DMS53 (cell line): ENCODE data around the gene KCNV2.
A peak's percentile ranks its signal among the peaks of the same experiment; 100 is the strongest.
"Not testable (repeated sequence)": the region's sequence is repeated elsewhere in the genome, so short reads cannot be mapped to it uniquely, and the experiment has no call there.

Experiments used
- DNase-seq: peaks from one replicate; lab custom pipeline; 2025; lab: John Stamatoyannopoulos, UW

KCNV2 gene

DNA sequence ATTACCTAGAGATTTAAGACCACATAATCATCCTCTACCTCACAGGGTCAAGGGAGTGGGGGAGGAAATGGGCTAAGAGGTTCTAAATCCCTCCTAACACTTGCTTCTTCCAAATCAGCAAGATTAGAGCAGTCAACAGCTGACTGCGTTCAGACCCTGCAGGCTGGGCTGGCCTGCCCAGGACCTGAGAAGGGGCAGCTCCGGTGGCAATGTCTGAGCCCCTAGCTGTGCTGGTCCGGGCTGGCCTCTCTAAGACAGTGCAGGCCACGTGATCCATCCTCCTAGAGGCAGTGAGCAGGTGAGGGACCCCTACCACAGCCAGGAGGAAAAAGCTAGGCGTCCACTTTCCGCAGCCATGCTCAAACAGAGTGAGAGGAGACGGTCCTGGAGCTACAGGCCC is at the start of gene KCNV2:
TSS of gene KCNV2 (plus strand) at position 126 of the 400 bp plus-strand sequence. CDS start at position 356, 230 bp downstream.
- DNase-seq: no peak

DNA sequence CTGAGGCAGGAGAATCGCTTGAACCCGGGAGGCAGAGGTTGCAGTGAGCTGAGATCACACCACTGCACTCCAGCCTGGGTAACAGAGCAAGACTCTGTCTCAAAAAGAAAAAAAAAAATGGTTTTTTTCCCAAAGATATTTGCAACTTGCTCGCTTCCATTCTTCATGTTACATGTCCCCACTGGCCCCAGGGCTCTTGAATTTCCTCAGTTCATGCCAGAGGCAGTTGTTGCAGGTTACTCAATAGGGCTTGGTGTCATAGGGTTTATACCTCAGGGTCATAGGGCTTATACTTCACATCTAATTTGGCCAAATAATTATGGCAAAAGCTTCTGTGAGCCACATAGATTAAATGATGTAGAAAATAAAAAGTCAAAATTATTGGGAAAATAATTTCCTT is 44.1 kb upstream of the KCNV2 start:
- no peak for DNase-seq

DNA sequence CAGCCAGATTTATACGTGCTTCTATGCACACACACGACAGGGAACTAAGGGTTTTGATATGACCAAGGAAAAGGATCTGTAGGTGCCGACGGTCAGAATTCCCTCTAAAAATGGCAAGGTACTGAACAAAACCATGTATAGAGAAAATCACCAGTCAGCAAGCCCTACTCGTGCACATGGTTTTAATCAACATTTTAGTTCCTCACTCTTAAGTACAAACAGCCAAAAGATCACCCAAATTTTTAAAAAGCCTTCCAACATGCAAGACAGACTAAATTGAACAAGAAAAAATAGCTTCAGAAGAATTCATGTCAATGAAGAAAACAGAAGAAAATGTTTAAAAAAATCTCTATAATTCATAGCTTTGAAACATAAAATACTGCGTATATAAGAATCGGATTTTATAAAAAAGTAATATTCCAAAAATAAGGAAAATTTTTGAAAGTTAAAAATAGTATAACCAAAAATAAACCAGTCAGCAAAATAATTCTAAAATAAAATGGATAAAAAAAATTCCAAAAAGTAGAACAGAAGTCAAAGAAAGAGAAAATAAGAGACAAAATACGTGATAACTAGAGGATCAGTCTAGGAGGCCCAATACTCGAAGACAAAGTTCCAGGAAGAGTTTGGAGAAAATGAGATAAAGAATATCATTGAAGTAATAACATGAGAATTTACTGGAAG is 43.0 kb upstream of the KCNV2 start:
- DNase-seq: no peak

DNA sequence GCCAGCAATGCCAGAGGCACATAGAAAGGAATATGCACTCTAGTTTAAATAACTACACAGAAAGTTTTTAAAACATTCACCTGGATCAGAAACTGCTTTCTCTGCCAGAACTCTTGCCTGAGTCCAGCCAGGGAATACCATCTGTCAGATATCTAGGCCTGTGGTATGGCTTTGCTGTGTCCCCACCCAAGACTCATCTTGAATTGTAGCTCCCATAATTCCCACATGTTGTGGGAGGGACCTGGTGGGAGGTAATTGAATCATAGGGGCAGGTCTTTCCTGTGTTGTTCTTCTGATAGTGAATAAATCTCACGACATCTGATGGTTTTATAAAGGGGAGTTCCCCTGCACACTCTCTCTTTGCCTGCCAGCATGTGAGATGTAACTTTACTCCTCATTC is 41.5 kb upstream of the KCNV2 start:
- DNase-seq: no peak

DNA sequence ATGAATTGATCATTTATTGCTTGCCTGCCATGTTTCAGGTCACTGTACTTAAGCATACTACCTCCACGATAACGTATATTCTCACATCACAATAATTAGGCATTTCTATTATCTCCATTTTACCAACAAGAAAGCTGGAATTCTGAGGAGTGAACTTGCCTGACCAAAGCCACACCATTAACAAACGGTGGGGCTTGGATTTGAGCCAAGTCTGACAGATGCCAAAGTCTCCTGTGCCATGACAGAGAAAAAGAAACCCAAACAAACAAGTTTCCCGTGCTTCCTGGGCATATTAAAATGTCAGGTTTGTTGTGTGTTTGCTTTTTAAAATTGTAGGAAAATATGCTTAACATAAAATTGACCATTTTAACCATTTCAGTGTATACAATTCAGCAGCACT is 40.8 kb upstream of the KCNV2 start:
- peak; percentile 14 for DNase-seq

DNA sequence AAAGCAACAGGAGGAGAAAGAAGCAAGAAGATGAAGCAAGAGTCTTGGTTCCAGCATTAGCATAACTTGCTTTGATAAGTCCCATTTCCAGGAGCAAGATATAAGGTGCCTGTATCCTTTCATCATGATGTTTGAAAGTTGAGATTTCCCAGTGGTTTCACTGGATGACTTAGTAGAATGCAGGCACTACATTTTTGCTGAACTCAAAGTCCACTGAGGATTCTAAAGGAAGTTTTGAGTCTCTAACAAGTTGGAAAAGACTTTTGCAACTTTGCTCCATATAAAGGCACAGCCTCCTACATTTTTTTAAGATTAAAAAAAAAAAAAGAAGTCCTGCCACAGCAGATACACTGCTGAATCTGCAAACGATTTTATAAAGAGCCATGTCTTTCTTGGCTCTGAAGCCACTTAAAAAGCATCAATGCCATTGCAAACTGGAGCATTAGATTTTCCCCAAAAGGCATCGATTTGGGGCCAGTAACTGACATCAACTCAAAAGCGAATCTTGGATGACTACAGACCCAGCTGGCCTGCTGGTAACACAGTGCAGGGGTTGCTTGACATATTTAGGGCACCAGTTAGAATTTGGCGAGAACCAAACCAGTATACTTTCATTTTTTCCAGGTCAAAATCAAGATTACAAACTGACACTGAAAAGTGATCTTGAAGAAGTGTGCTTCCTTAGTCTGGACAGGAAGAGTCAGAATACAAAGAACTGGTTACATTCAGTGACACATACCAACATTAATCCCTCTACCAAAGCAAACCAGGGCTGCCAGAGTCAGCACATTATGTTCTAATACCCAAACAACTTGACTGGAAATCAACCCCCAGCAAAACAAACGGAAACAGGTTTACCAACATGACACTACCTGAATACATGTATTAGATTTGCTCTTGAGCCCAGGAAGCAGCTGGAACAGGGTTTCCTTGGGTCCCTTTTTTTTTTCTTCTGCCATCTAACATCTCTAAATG is 39.1 kb upstream of the KCNV2 start:
- peak; percentile 80 for DNase-seq

DNA sequence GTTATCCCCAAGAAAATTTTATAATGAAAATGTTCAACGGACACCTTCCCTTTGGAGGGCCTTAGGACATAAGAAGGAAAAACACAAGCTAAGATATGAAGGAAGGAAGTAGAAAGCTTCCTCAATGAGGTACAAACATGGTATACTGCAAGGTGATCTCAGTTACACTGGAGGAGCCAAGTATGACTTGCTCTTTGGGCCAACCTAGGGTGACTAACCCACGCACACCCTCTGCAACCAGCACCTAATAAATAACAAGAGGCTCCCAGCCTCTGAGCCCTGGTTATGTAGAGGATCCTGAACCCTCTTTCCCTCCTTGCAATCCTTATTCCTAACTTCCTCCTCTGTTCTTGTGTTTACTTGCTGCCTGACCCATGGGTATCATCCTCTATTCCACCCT is 38.3 kb upstream of the KCNV2 start:
- DNase-seq: peak; percentile 36

DNA sequence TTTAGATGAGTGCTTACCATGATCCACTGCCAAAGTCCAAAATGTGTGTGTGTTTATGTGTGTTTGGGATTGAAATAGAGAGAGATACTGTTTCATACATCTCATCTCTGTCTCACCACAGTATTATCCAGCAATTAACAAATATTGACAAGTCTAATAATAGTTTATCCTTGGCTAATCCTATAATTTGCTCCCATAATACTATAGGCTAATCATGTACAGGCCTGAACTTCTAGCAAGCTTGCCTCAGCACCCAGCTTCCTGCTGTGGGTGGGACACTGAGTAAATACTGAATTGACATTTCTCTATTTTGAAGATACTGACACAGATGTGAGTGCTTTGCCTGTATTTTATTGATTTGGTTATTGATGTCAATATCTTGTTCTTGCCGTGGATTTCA is 35.3 kb upstream of the KCNV2 start:
- DNase-seq: no peak

DNA sequence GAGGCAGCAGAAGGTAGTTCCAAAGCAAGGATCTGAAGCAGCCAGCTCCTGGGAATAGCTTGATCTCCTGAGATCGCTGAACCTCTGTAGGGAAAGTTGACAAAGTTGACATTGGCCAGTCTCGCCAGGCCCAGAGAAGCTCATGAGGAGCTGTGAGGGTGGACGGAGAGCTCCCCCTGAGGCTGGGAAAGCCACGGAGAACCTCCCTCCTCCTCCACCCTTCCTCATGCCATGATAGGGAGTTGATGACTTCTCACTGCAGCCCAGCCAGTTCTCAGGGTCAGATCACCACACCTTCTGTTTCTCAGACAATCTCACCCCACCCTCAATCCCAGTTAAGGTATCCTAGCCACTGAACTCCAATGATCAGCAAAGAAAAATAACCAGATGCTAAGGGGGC is 30.4 kb upstream of the KCNV2 start:
- DNase-seq: no peak

DNA sequence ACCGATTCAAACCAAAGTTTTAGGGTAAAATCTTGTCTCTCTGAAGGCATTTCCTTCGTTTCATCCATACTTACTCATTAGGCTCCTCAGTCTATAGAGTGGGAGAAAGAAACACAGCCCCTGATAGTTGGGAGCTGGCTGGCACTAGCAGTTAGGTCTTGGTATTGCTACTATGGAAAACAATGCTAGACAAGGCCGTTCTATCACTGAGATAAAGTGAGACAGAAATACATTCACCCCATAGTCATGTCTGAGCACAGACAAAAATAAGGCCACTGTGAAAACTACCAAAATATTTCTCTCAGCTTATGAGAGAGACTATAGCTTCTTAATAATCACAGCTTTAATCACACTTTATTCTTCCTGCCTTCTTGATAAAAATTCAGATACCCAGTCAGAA is 28.7 kb upstream of the KCNV2 start:
- no peak for DNase-seq

DNA sequence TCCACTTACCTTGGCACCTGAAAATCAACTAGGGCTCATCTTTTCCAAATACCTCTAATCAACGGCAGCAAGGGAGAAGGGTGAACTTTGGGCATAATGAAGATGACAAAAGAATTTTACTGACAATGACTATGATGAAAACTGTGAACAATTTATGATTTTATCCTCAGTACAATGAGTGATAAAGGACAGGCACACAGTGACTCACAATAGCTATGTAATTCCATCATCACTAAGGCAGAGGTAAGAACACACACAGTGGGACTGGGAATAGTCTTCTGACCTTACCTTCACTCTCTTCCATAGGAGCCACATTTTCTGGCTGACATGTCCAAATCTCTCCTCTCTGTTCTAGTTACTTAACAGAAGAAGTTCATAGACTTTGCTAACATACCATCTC is 26.1 kb upstream of the KCNV2 start:
- DNase-seq: no peak

DNA sequence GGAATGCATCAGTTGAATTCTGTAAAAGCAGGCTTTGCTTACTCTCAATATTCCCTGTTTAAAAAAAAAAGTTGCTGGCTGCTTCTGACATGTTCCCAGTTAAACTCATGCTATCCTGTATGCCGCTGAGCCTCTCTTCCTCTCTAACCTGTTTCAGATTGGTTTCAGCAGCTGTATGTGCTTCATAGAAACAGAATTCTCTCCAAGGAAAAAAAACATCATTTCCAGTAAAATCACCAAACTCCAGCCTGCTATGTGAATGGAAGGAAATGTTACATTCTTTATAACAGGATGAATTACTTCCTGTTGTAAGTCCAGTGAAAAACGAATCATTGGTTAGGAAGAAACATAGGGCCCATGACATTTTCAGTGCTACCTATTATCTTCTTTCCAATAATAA is 25.7 kb upstream of the KCNV2 start:
- no peak for DNase-seq

DNA sequence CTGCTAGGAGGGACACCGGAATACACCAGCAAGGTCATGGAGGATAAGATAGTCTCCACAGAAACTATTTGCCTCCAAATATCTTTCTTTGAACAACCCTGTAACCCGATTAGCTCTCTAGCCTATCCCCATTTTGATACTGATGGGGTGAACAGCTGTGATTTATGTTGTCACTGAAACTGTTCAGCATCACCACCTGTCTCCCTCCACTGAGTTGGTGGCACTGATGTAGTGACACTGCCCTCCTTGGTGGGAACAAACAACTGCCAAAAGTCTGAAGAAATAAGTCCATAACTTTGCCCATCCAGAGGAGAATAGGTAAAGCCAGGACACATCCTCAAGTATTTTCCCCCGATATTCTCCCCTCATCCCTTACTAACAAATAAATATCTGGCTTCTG is 24.3 kb upstream of the KCNV2 start:
- no peak for DNase-seq

DNA sequence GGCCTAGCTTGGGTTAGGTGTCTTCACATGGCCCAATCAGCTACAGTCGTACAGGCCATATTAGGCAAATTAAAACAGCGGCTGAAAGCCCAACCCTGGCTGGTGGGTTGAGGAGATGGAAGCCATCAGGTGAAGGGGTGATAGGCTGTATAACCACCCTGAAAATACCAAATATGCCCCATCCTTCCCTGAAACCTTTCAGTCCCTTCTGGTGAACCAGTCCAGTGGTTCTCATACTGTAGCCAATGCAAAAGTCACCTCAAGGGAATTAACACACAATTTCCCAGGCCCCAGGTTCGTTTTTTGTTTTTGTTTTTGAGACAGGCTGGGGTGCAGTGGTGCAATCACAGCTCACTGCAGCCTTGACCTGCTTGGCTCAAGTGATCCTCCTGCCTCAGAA is 19.8 kb upstream of the KCNV2 start:
- DNase-seq: no peak

DNA sequence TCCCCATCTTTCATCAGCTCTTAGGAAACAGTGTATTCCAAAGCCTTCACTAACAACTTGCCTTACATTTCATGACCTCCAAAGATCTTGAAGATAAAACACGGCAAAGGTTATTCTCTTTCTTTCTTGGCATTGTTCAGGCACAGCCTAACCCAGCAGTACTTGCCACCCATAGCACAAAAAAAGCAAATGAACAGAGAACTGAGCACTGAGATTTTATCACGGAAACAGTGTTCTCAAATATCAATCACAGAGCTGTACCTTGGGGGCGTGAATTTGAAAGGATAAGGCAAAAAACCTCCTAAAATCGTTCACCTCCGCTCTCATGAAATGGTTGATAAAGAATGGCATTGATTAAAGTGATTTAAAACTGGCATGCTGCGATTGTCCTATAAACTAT is 16.9 kb upstream of the KCNV2 start:
- DNase-seq: no peak

DNA sequence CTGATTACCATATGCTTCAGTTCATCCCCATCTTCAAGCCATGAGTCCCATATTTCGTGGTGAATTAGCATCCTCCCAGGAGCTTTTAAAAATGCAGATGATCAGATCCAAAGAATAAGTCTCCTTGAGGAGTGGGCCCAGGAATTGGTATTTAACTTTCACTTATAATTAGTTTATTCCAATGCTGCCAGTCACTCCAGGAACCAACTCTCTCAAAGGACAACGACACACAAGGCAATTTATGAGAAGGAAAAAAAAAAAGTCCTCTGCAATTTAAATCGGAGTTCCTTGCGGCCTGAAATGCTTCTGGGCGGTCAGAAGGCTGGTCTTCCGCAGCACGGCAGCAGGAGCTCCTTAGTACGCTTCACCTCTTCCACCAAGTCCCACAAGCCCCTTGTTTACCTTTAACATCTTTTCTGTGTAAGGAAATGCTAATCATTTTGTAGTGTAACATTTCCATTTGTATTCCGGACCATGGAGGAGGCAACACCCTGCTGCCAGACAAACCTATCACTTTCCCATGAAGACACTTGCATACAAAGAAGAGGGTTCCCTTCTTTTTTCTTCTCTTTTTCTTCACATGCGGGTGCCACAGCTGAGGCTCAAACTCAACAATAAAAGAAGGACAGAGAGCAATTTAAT is 16.3 kb upstream of the KCNV2 start:
- no peak for DNase-seq

DNA sequence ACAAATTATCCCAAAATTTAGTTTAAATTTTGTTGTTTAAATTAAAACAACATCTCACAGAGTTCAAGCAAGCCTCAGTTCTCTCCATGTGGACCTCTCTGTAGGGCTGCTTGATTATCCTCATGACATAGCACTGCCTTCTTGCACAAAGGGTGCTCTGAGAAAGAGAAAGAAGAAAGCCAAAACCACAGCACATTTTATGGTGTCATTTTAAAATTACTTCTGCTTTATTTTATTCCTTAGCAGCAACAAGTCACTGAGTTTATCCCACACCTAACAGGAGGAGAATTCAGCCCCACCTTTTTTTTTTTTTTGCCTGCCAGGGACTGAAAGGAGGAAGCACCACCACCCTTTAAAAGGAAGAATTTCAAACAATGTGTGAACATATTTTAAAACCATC is 12.8 kb upstream of the KCNV2 start:
- no peak for DNase-seq

DNA sequence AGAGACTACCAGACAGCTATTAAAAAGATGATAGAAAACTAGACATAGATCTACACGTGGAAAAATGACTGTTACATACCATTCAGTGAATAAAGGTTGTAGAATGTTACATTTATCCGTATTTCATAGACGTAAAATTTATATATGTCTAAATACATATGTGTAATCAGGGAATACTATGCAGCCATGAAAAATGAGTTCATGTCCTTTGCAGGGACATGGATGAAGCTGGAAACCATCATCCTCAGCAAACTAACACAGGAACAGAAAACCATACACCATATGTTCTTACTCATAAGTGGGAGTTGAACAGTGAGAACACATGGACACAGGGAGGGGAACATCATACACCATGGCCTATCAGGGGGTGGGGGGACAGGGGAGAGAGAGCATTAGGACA is 10.1 kb upstream of the KCNV2 start:
- not testable (repeated sequence) for DNase-seq

DNA sequence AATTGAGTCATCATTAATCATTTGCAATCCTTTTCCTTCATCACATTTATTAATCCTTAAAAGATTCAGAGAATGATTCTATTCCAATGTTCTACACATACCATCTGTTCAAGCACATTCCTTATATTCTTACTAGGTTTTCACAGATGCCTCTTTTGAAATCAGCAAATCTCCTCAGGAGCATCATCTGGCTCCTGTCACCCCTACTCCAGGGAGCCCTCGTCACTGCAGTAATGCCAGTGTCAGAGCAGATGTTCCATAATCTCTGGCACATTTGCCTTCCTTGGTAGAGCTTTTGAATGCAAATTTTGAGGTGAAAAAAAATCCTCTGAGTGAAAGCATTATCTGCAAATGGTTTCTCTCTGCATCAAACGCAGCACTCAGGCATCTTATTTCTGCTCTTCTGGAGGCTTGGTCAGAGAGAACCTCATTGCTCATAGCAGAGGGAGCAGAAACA is 7.6 kb upstream of the KCNV2 start:
- no peak for DNase-seq

DNA sequence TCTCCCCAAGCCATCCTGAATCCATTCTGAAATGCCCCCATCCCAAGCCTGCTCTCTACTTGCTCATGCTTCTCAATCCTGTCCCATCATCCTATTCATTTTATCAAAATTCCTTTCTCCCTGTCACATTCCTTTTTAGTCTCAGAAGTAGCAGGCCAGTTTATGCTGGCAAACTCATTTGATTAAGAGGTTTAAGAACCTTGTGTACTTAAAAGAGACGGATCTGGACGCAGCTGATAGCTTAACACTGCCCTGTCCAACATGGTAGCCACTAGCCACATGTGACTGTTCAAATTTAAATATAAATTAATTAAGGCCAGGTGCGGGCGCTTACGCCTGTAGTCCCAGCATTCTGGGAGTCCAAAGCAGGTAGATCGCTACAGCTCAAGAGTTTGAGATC is 5.6 kb upstream of the KCNV2 start:
- no peak for DNase-seq

DNA sequence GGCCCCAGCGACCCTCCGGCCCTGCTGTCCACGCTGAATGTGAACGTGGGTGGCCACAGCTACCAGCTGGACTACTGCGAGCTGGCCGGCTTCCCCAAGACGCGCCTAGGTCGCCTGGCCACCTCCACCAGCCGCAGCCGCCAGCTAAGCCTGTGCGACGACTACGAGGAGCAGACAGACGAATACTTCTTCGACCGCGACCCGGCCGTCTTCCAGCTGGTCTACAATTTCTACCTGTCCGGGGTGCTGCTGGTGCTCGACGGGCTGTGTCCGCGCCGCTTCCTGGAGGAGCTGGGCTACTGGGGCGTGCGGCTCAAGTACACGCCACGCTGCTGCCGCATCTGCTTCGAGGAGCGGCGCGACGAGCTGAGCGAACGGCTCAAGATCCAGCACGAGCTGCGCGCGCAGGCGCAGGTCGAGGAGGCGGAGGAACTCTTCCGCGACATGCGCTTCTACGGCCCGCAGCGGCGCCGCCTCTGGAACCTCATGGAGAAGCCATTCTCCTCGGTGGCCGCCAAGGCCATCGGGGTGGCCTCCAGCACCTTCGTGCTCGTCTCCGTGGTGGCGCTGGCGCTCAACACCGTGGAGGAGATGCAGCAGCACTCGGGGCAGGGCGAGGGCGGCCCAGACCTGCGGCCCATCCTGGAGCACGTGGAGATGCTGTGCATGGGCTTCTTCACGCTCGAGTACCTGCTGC is 839 bp downstream of the KCNV2 start:
- no peak for DNase-seq

DNA sequence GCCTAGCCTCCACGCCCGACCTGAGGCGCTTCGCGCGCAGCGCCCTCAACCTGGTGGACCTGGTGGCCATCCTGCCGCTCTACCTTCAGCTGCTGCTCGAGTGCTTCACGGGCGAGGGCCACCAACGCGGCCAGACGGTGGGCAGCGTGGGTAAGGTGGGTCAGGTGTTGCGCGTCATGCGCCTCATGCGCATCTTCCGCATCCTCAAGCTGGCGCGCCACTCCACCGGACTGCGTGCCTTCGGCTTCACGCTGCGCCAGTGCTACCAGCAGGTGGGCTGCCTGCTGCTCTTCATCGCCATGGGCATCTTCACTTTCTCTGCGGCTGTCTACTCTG is 1.4 kb downstream of the KCNV2 start:
- DNase-seq: no peak
